Skin of body (tissue), 2 donors: Measurements from ENCODE around the gene DYNLT1. TPM values are rescaled to one million over a fixed set of nuclear protein-coding genes. Genes with fewer than 3 reads are reported as not detected.
A peak's percentile ranks its signal among the peaks of the same experiment; 100 is the strongest.
"Not testable (repeated sequence)": the region's sequence is repeated elsewhere in the genome, so short reads cannot be mapped to it uniquely, and the experiment has no call there.

Source experiments
- DNase-seq: peaks from one replicate; lab custom pipeline; 2025; lab: John Stamatoyannopoulos, UW
- total RNA-seq: library from RNA; depleted of rRNA; stranded (reverse); fragments of >200 nt; gene quantifications from one replicate; pipeline ENCODE4 v1.2.3, GENCODE V29; 2014

The DYNLT1 gene
- total RNA-seq, 1 donor from 2014 or later, result 35.2 TPM

GRCh38 chr6:158624684-158625682, 19.6 kb downstream of the DYNLT1 start:
- DNase-seq, result no peak

- DNase-seq, result no peak
Observed at GRCh38 chr6:158622545-158623190, 21.9 kb downstream of the DYNLT1 start.

GRCh38 chr6:158621694-158622544, 22.6 kb downstream of the DYNLT1 start:
- no peak for DNase-seq

- no peak for DNase-seq
Observed at GRCh38 chr6:158620963-158621693, 23.4 kb downstream of the DYNLT1 start.

- DNase-seq, result no peak
Observed at GRCh38 chr6:158619922-158620801, 24.4 kb downstream of the DYNLT1 start.

GRCh38 chr6:158618289-158618688, 26.3 kb downstream of the DYNLT1 start:
- DNase-seq, result not testable (repeated sequence)

GRCh38 chr6:158614606-158615005, 29.9 kb downstream of the DYNLT1 start:
- not testable (repeated sequence) for DNase-seq

GRCh38 chr6:158611541-158612370, 32.8 kb downstream of the DYNLT1 start:
- no peak for DNase-seq

GRCh38 chr6:158611039-158611438, 33.5 kb downstream of the DYNLT1 start:
- DNase-seq, result no peak

- DNase-seq, result no peak
Observed at GRCh38 chr6:158610319-158610968, 34.1 kb downstream of the DYNLT1 start.

- DNase-seq, result no peak
Observed at GRCh38 chr6:158609455-158610155, 34.9 kb downstream of the DYNLT1 start.

- no peak for DNase-seq
Observed at GRCh38 chr6:158608221-158608620, 36.3 kb downstream of the DYNLT1 start.

- DNase-seq, result no peak
Observed at GRCh38 chr6:158607411-158608170, 37.0 kb downstream of the DYNLT1 start.

- DNase-seq, result no peak
Observed at GRCh38 chr6:158606935-158607334, 37.6 kb downstream of the DYNLT1 start.

GRCh38 chr6:158606011-158606410, 38.5 kb downstream of the DYNLT1 start:
- not testable (repeated sequence) for DNase-seq

GRCh38 chr6:158605266-158605878, 39.2 kb downstream of the DYNLT1 start:
- peak; percentile 57 for DNase-seq

GRCh38 chr6:158604048-158604406, 40.5 kb downstream of the DYNLT1 start:
- no peak for DNase-seq
